HG03460 (cell line): ENCODE data around the gene BANP.
"Not testable (repeated sequence)": the region's sequence is repeated elsewhere in the genome, so short reads cannot be mapped to it uniquely, and the experiment has no call there.

Source experiments
- ATAC-seq: cut with Tn5 transposase; IDR thresholded peaks from one replicate; pipeline ENCODE4 v1.9.1; 2021; ENCODE audit not compliant: unreplicated experiment

BANP gene

GRCh38 chr16:88044121-88044581 lies 92.9 kb downstream of the BANP start:
- ATAC-seq, result peak; percentile 46

- ATAC-seq, result not testable (repeated sequence)
Measured at GRCh38 chr16:88045361-88045760, 94.1 kb downstream of the BANP start.

- ATAC-seq, result peak; percentile 73
Measured at GRCh38 chr16:88045820-88046303, 94.6 kb downstream of the BANP start.

- ATAC-seq, result no peak
Measured at GRCh38 chr16:88047462-88047861, 96.2 kb downstream of the BANP start.

- ATAC-seq, result no peak
Measured at GRCh38 chr16:88048985-88049384, 97.8 kb downstream of the BANP start.

GRCh38 chr16:88049561-88050545 lies 98.6 kb downstream of the BANP start:
- no peak for ATAC-seq

GRCh38 chr16:88050952-88051660 lies 99.9 kb downstream of the BANP start:
- no peak for ATAC-seq

- no peak for ATAC-seq
Measured at GRCh38 chr16:88052661-88053060, 101.4 kb downstream of the BANP start.

GRCh38 chr16:88053479-88053878 lies 102.2 kb downstream of the BANP start:
- ATAC-seq, result not testable (repeated sequence)

GRCh38 chr16:88055356-88055755 lies 104.1 kb downstream of the BANP start:
- ATAC-seq, result no peak

- no peak for ATAC-seq
Measured at GRCh38 chr16:88056212-88056611, 105.0 kb downstream of the BANP start.

- ATAC-seq, result no peak
Measured at GRCh38 chr16:88057656-88058055, 106.4 kb downstream of the BANP start.

GRCh38 chr16:88058136-88058535 lies 106.9 kb downstream of the BANP start:
- ATAC-seq, result no peak

GRCh38 chr16:88058817-88059216 lies 107.6 kb downstream of the BANP start:
- ATAC-seq, result no peak

GRCh38 chr16:88059701-88060386 lies 108.6 kb downstream of the BANP start:
- no peak for ATAC-seq

- no peak for ATAC-seq
Measured at GRCh38 chr16:88060524-88061219, 109.4 kb downstream of the BANP start.

GRCh38 chr16:88061346-88062110 lies 110.3 kb downstream of the BANP start:
- ATAC-seq, result no peak

GRCh38 chr16:88062341-88063210 lies 111.3 kb downstream of the BANP start:
- no peak for ATAC-seq
